Nephron (organoid): Measurements from ENCODE around the gene SLCO4A1.

Source experiments
- H3K27ac Mint-ChIP-seq, 3 experiments: 2 replicates each; pipeline ENCODE4 v1.8.0; 2020; ENCODE audit warnings: mixed read lengths in 3 of 3, mild to moderate bottlenecking in 2 of 3, moderate library complexity in 1 of 3
- H3K27me3 Mint-ChIP-seq: 2 replicates; pipeline ENCODE4 v1.8.0; 2021; ENCODE audit warnings: low read depth, mild to moderate bottlenecking, moderate library complexity, mixed read lengths
- H3K36me3 Mint-ChIP-seq: 2 replicates; pipeline ENCODE4 v1.8.0; 2020; ENCODE audit warnings: low read depth, mixed read lengths
- H3K4me1 Mint-ChIP-seq: 2 replicates; pipeline ENCODE4 v1.8.0; 2020; ENCODE audit warnings: mixed read lengths
- H3K4me3 Mint-ChIP-seq, 3 experiments: 2 replicates each; pipeline ENCODE4 v1.8.0; 2020; ENCODE audit warnings: mild to moderate bottlenecking in 3 of 3, mixed read lengths in 3 of 3, moderate library complexity in 2 of 3
- H3K9me3 Mint-ChIP-seq: 2 replicates; pipeline ENCODE4 v1.8.0; 2020; ENCODE audit warnings: mixed read lengths
- CTCF ChIP-seq, 3 experiments: fragments of 200-600 bp; sonication (generic); IDR thresholded peaks; one replicate each; pipeline ENCODE4 v1.5.0; 2021; ENCODE audit warnings: antibody characterized with exemption in 3 of 3; ENCODE audit not compliant: unreplicated experiment in 3 of 3

SLCO4A1 gene

GRCh38 chr20:62655282-62656196 is 13.2 kb downstream of the SLCO4A1 start:
- no peak overlapping the region for H3K27ac Mint-ChIP-seq
- no peaks in the 10 kb centered on the region for H3K9me3 Mint-ChIP-seq
- TF ChIP-seq CTCF (IDR thresholded peaks at IDR 0.05; ENCODE audit: unreplicated experiment in 3 of 3): no peak
- peaks cover 13% of the 10 kb centered on the region for H3K27me3 Mint-ChIP-seq
- no peaks in the 10 kb centered on the region for H3K36me3 Mint-ChIP-seq
- peaks cover 25% of the 10 kb centered on the region for H3K4me1 Mint-ChIP-seq
- no peak overlapping the region for H3K4me3 Mint-ChIP-seq

GRCh38 chr20:62656197-62656918 is 14.1 kb downstream of the SLCO4A1 start:
- H3K27ac Mint-ChIP-seq: no peak overlapping the region
- H3K27me3 Mint-ChIP-seq: peaks cover 9% of the 10 kb centered on the region
- TF ChIP-seq CTCF (IDR thresholded peaks at IDR 0.05; ENCODE audit: unreplicated experiment in 3 of 3): no peak
- H3K9me3 Mint-ChIP-seq: no peaks in the 10 kb centered on the region
- no peak overlapping the region for H3K4me3 Mint-ChIP-seq
- H3K4me1 Mint-ChIP-seq: peaks cover 18% of the 10 kb centered on the region
- no peaks in the 10 kb centered on the region for H3K36me3 Mint-ChIP-seq

GRCh38 chr20:62656919-62657588 is 14.8 kb downstream of the SLCO4A1 start:
- Mint-ChIP-seq H3K9me3 (no peaks in the 10 kb centered on the region), H3K4me3 (no peak overlapping the region), H3K36me3 (no peaks in the 10 kb centered on the region), H3K27ac (no peak overlapping the region), H3K27me3 (peaks cover 7% of the 10 kb centered on the region), H3K4me1 (peaks cover 11% of the 10 kb centered on the region)
- TF ChIP-seq CTCF (IDR thresholded peaks at IDR 0.05; ENCODE audit: unreplicated experiment in 3 of 3): no peak

- peaks cover 4% of the 10 kb centered on the region for H3K27me3 Mint-ChIP-seq
- H3K4me1 Mint-ChIP-seq: peaks cover 6% of the 10 kb centered on the region
- no peak for TF ChIP-seq CTCF (IDR thresholded peaks at IDR 0.05; ENCODE audit: unreplicated experiment in 3 of 3)
- H3K4me3 Mint-ChIP-seq: no peak overlapping the region
- H3K36me3 Mint-ChIP-seq: no peaks in the 10 kb centered on the region
- H3K9me3 Mint-ChIP-seq: no peaks in the 10 kb centered on the region
- no peak overlapping the region for H3K27ac Mint-ChIP-seq
These were observed 15.3 kb downstream of the SLCO4A1 start for GRCh38 chr20:62657589-62657942.

- peaks cover 6% of the 10 kb centered on the region for H3K4me1 Mint-ChIP-seq
- H3K27ac Mint-ChIP-seq: no peak overlapping the region
- TF ChIP-seq CTCF (IDR thresholded peaks at IDR 0.05; ENCODE audit: unreplicated experiment in 3 of 3): no peak
- no peaks in the 10 kb centered on the region for H3K36me3 Mint-ChIP-seq
- H3K9me3 Mint-ChIP-seq: no peaks in the 10 kb centered on the region
- no peak overlapping the region for H3K4me3 Mint-ChIP-seq
- H3K27me3 Mint-ChIP-seq: peaks cover 5% of the 10 kb centered on the region
These were observed 15.7 kb downstream of the SLCO4A1 start for GRCh38 chr20:62657956-62658355.
